Kidney glomerular epithelial cell (primary cell): Measurements from ENCODE around the gene TSR1.
"Not testable (repeated sequence)": the region's sequence is repeated elsewhere in the genome, so short reads cannot be mapped to it uniquely, and the experiment has no call there.

ENCODE experiments used
- DNase-seq: peaks from one replicate; lab custom pipeline; 2025; lab: John Stamatoyannopoulos, UW

The TSR1 gene

GRCh38 chr17:2336852-2337543, 741 bp upstream of the TSR1 start, which contains the start of gene SGSM2:
Gene SGSM2, plus strand, starts transcription at chr17:2337501. Its CDS starts 188 bp downstream, at chr17:2337689.
- no peak for DNase-seq

GRCh38 chr17:2335726-2336214, 487 bp downstream of the TSR1 start:
- DNase-seq, result peak; percentile 31

DNA sequence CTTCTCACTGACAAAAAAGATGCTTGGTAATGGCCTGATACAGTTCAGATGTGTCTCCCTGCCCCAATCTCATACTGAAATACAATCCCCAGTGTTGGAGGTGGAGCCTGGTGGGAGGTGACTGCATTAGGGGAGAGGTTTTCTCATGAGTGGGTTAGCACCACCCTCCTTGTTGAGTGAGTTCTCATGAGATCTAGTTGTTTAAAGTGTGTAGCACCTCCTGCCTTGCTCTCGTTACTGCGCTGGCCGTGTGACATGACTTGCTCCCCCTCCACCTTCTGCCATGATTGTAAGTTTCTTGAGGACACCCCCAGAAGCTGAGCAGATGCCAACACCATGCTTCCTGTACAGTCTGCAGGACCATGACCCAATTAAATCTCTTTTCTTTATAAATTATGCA, 5.0 kb downstream of the TSR1 start:
- no peak for DNase-seq

GRCh38 chr17:2323629-2324314, 12.5 kb downstream of the TSR1 start:
- no peak for DNase-seq

- no peak for DNase-seq
These were observed 14.9 kb downstream of the TSR1 start for GRCh38 chr17:2321399-2321798.

- DNase-seq, result no peak
These were observed 17.2 kb downstream of the TSR1 start for GRCh38 chr17:2319051-2319450.

- DNase-seq, result no peak
These were observed 18.5 kb downstream of the TSR1 start for GRCh38 chr17:2317796-2318195.

GRCh38 chr17:2316916-2317205, 19.4 kb downstream of the TSR1 start:
- not testable (repeated sequence) for DNase-seq

- no peak for DNase-seq
These were observed 23.5 kb downstream of the TSR1 start for GRCh38 chr17:2312736-2313135.

- no peak for DNase-seq
These were observed 26.7 kb downstream of the TSR1 start for GRCh38 chr17:2309338-2310154.

GRCh38 chr17:2304931-2305330, 31.3 kb downstream of the TSR1 start:
- no peak for DNase-seq

DNA sequence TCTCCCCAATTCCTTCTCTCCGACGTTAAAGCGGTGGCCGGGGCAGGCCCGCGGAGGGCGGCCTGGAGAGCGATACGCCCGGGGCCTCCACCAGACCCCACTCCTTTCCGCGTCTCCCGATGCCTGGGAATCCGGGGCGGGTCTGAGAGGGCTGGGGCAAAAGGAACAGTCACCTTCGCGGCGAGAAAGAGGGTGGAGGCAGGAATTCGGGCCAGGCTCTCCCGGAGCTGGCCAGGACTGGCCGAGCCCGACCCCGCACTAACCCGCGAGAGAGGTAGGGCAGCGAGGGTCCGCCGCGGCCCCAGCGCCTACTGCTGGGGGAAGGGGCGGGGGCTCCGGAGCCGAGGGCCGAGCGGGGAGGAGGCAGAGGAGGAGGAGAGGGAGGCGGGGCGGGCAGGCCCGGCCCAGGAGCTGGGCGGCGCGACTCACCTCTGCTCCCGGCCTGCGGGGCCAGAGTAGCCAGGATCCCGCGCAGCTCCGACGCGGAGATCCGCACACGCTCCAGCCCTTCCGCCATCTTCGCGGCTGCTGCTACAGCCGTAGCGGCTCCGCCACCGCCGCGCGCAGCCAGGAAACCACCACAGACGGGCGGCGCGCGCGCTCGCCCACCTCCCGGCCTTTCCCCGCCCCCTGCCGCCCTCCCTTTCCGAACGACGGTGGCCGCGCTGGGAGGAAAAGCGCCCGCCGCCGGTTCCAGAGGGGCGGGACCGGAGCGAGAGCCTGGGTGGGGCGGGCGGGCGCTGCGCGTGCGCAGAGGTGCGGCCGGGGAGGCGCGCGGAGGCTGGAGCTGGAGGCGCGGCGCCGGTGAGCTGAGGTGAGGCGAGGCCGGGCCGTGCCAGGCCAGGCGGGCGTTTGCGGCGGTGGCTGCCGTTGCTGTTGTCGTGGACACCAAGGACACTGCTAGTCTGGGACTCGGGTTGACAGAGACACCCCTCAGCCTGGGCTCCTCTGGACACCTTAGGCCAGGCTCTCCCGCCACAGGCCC, 32.8 kb downstream of the TSR1 start, which contains the start of the genes SMG6 and SRR:
Gene SMG6 (minus strand): TSS at position 582 of the 985 bp plus-strand sequence. CDS start 65 bp downstream, at position 517.
Gene SRR (plus strand): TSS at position 747 of the 985 bp plus-strand sequence. CDS start 11,611 bp downstream, outside the sequence.
- DNase-seq, result peak; percentile 73

- DNase-seq, result peak; percentile 16
These were observed 33.5 kb downstream of the TSR1 start for GRCh38 chr17:2302778-2303203.

DNA sequence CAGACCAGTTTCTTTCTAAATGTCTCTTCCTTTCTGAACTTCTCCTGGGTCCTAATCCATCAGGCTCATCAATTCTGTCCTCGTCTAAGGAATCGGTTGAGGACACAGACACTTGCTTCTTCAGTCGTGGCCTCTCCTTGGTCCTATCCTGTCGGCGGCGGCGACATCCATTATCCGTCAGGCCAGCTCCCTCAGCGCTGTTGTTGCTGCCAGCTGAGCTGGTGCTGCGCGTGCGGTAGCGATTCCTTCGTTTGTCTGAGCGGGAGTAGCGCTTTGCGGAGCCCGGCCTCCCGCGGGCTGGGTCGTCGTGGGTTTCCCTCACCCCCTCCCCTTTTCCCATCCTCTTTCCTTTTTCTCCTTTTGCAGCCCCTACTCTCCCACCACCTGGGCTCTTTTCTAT, 36.5 kb downstream of the TSR1 start:
- no peak for DNase-seq

- DNase-seq, result no peak
These were observed 37.1 kb downstream of the TSR1 start for GRCh38 chr17:2299136-2299535.

- DNase-seq, result no peak
These were observed 39.2 kb downstream of the TSR1 start for GRCh38 chr17:2297023-2297422.

DNA sequence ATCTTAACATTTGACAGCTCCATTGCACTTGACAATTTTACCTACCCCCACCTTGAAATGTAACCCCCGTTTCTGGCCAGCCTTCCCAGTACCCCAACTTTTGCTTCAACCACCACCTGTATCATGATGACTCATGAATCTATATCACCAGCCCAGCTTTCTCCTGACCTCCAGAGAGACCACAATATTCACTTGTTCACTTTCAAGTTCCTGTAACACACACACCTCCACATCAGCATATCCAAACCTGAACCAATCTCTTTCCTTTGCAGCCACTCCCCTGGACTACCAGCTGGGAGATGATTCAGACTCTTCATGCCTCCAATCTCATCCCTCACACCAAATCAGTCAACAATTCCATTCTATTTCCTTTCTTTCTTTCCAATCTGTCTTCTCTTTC, 40.7 kb downstream of the TSR1 start:
- no peak for DNase-seq

DNA sequence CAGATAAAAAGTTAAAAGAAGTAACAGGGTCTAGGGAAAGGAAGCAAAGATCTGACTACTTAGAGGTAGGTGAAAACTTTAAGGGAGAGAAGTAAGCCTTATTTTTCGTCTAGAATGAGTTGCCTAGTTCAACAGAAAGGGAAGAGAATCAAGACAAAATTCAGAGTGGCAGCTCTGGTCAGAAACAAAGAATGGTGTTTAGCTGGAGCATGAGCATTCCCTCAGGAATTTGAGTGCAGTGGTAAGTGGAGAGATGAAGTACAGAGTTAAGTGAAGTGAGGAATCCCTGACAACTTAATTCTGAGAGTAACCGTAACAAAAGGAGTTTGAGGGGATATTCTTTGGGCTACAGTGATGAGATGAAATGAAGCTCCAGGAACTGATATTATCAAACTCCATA, 44.2 kb downstream of the TSR1 start:
- peak; percentile 20 for DNase-seq

GRCh38 chr17:2289878-2290478, 46.3 kb downstream of the TSR1 start:
- DNase-seq, result no peak

DNA sequence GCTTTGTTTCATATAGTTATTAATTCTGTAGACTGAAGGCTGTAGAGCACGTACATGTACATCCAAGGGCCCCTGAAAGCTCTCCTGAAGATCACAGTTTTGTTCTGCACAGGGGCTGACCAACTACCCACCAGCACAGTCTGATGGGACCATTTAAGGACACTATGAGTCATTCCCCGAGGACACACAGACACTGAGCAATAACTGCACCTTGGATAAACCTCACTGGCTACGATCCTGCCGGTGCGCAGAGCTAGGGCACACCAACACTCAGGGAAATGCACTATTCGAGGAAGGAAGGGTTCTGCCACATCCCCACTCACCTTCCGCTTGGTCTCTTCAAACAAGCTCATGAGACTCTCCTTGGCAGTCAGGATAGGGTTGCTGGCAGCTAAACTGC, 53.0 kb downstream of the TSR1 start:
- no peak for DNase-seq
